Measurements from ENCODE around the gene PSAP.

GRCh38 chr10:71771821-71772617, 79.0 kb downstream of the PSAP start:
- peak in 1 of 2 donors; percentile 71 for TF ChIP-seq POLR2A (IDR thresholded peaks at IDR 0.05)
- TF ChIP-seq CTCF (IDR thresholded peaks at IDR 0.05) = no peak
